Esophagus squamous epithelium (tissue), 4 donors: ENCODE measurements around the gene SYNPR.

Experiments
- POLR2A ChIP-seq, 4 donors: fragments of 450-650 bp; IDR thresholded peaks; one replicate each; pipeline ENCODE4 v1.6.1; 2017; ENCODE audit warnings: antibody characterized with exemption in 4 of 4, mild to moderate bottlenecking in 4 of 4, moderate library complexity in 3 of 4
- TF ChIP-seq, protein P1 (sequence below), 6 experiments: fragments of 450-650 bp in 4 of 6; fragments of 200-600 bp in 2 of 6; sonication (generic) in 2 of 6; IDR thresholded peaks; one replicate each; pipeline ENCODE4 v1.5.1; 2016 to 2019; ENCODE audit warnings: antibody characterized with exemption in 6 of 6, mild to moderate bottlenecking in 4 of 6, moderate library complexity in 4 of 6

DNA sequence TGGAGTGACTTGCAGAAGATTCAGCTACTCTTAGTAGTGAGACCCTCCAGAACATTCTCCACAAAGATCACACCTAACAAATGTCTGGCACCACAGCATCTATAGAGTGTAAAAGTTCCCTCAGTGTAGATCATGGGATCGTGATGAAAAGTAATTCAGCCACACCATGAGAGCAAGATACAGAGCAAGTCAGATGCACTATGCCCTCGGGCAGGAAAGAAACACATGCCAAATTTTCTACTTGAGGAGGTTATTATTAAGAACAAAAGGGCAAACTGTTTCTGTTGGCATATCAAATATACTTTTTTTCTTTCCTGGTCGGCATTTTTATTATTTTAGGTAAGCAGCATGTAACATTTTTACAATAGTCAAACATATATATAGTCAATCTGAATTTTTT is 329.6 kb downstream of the SYNPR start:
- TF ChIP-seq, protein P1, sequence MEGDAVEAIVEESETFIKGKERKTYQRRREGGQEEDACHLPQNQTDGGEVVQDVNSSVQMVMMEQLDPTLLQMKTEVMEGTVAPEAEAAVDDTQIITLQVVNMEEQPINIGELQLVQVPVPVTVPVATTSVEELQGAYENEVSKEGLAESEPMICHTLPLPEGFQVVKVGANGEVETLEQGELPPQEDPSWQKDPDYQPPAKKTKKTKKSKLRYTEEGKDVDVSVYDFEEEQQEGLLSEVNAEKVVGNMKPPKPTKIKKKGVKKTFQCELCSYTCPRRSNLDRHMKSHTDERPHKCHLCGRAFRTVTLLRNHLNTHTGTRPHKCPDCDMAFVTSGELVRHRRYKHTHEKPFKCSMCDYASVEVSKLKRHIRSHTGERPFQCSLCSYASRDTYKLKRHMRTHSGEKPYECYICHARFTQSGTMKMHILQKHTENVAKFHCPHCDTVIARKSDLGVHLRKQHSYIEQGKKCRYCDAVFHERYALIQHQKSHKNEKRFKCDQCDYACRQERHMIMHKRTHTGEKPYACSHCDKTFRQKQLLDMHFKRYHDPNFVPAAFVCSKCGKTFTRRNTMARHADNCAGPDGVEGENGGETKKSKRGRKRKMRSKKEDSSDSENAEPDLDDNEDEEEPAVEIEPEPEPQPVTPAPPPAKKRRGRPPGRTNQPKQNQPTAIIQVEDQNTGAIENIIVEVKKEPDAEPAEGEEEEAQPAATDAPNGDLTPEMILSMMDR (IDR thresholded peaks at IDR 0.05) = no peak
- no peak for TF ChIP-seq POLR2A (IDR thresholded peaks at IDR 0.05)
